SHP77 treated with DMSO at 0.1 percent for 48 hours (cell line): ENCODE data around the gene CENPX.
"Not testable (repeated sequence)": the region's sequence is repeated elsewhere in the genome, so short reads cannot be mapped to it uniquely, and the experiment has no call there.

Experiments
- DNase-seq: peaks from one replicate; lab custom pipeline; 2025; lab: John Stamatoyannopoulos, UW

Gene CENPX

GRCh38 chr17:82039695-82040299 lies 17.1 kb upstream of the CENPX start:
- DNase-seq, result no peak

- not testable (repeated sequence) for DNase-seq
These were observed 16.2 kb upstream of the CENPX start for GRCh38 chr17:82038796-82039409.

- no peak for DNase-seq
These were observed 15.2 kb upstream of the CENPX start for GRCh38 chr17:82037889-82038195.

GRCh38 chr17:82037092-82037888 lies 14.6 kb upstream of the CENPX start, which contains the start of gene DCXR:
Gene DCXR, minus strand, starts transcription at chr17:82037697. Its CDS starts 15 bp downstream, at chr17:82037682.
- DNase-seq, result peak; percentile 94

GRCh38 chr17:82036634-82037091 lies 14.0 kb upstream of the CENPX start:
- DNase-seq, result no peak

GRCh38 chr17:82035956-82036633 lies 13.4 kb upstream of the CENPX start:
- no peak for DNase-seq

GRCh38 chr17:82035488-82035887 lies 12.8 kb upstream of the CENPX start:
- no peak for DNase-seq

GRCh38 chr17:82034371-82035011 lies 11.8 kb upstream of the CENPX start:
- no peak for DNase-seq

- no peak for DNase-seq
These were observed 10.8 kb upstream of the CENPX start for GRCh38 chr17:82033359-82034085.

GRCh38 chr17:82031885-82032627 lies 9.4 kb upstream of the CENPX start:
- DNase-seq, result no peak

GRCh38 chr17:82031303-82031884 lies 8.7 kb upstream of the CENPX start, which contains the start of gene RAC3:
Gene RAC3, plus strand, starts transcription at chr17:82031678. Its CDS starts 84 bp downstream, at chr17:82031762.
- DNase-seq, result no peak

- peak; percentile 21 for DNase-seq
These were observed 8.0 kb upstream of the CENPX start for GRCh38 chr17:82030470-82031302.

GRCh38 chr17:82029990-82030469 lies 7.4 kb upstream of the CENPX start:
- DNase-seq, result peak; percentile 21

- no peak for DNase-seq
These were observed 6.7 kb upstream of the CENPX start for GRCh38 chr17:82029391-82029790.

GRCh38 chr17:82028966-82029365 lies 6.3 kb upstream of the CENPX start:
- DNase-seq, result no peak

- no peak for DNase-seq
These were observed 5.6 kb upstream of the CENPX start for GRCh38 chr17:82028246-82028645.

- DNase-seq, result no peak
These were observed 2.9 kb upstream of the CENPX start for GRCh38 chr17:82025401-82026107.

- DNase-seq, result no peak
These were observed 2.2 kb upstream of the CENPX start for GRCh38 chr17:82024859-82025258.
